Activated CD8-positive, alpha-beta memory T cell treated with anti-CD3 and anti-CD28 coated beads, Interleukin-2, amount 50 U/mL, for 48 hours (primary cell): ENCODE data around the gene GPRIN2.
A peak's percentile ranks its signal among the peaks of the same experiment; 100 is the strongest.
"Not testable (repeated sequence)": the region's sequence is repeated elsewhere in the genome, so short reads cannot be mapped to it uniquely, and the experiment has no call there.

Source experiments
- DNase-seq: peaks from one replicate; pipeline ENCODE4 v3.0.0-alpha.2; 2020

The GPRIN2 gene

GRCh38 chr10:46532256-46532655 is 24.2 kb downstream of the GPRIN2 start:
- not testable (repeated sequence) for DNase-seq

DNA sequence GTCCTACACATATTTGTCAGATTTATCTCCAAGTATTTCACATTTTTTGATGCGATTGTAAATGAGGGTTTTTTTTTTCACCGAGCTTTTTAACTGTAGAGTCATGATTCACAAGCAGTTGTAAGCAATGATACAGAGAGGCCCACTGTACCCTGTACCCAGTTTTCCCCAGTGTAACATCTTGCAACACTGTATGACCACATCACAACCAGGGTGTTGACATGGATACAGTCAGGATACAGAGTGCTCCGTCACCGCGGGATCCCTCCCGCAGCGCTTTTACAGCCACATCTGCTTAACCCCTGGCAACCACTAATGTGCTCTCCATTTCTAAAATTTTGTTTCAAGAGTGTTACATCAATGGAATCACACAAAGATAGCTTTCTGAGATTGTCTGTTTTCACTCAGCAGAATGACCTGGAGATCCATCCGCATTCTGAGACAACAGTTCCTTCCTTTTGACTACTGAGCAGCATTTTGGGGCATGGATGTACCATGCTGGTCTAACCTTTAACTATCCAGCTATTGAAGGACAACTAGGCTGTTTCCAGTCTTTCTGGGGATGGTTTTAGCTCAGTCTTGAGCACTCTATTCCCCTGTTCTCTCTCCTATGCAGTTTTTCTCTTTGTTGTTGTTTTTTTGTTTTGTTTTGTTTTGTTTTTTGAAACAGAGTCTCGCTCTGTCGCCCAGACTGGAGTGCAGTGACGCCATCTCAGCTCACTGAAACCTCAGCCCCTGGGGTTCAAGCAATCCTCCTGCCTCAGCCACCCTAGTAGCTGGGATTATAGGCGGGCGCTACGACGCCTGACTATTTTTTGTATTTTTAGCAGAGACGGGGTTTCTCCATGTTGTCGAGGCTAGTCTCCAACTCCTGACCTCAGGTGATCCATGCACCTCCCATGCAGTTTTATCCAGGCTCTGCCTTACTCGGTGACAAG is 25.9 kb downstream of the GPRIN2 start:
- no peak for DNase-seq

GRCh38 chr10:46529742-46530141 is 26.7 kb downstream of the GPRIN2 start:
- DNase-seq = not testable (repeated sequence)

DNA sequence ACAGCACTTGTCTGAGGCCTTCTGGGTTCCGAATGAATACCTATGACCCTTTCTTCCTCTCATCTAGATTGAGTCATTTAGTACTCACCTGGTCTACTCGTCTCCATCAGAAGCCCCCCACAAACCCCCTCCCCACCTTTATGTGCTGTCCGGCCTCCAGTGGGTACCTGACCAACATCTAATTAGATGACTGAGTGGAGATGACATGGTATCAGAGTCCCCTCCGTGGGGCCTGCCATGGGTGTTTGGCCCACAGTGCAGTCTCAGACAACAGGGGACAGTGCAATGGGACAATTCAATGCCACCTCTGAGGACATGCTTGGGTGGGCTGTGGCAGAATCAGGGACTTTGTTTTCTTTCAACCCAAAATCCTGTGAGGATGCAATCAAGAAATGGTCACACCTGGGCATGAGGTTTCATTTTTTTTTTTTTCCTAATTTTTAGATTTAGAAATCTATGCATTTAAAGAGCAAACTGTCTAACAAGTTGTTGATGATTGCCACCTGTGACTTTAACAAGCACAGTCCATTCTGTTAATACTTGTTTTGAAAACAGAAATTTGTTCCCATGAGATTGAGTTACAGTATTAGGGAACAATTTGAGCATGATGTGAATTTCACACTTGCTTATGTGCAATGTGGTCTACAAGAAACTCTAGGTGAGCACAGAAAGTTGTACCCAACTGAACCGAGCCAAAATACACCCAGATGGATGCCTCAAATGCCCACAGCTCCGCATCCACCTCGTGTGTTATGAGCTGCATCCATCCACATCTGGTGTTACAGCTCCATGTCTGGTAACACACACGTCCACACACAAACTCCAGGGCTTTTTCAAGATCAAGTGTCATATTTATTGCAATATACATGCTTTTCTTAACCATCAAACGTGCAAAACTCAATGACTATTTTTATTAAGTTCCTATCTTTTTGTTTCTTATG is 27.5 kb downstream of the GPRIN2 start:
- peak; percentile 46 for DNase-seq

- DNase-seq = peak; percentile 50
Observed at GRCh38 chr10:46528171-46528671, 28.2 kb downstream of the GPRIN2 start.

DNA sequence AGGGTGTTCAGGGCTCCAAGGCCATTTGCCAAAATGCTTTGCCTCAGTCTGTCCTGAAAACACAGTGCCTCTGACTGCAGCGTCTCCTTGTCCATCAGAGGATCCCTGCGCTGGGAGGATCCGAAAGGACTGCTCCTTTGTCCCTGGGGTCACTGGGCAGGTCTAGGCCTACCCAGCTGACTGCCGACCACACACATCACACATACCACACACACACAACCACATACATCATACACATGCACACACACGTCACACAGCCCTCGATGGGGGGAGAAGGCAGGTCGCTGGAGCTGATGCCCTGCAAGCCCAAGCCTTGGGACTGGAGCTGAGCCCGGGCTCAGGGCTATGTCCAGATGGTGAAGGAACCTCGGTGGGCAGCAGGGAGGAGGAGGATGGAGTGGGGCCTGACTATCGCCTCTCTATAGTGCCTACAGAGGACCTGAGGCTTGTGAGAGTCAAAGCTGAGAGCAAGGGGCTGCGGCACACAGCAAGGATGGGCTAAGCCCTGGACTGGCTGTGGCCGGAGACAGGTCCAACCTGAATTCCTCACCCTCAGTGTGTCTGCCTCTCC is 29.1 kb downstream of the GPRIN2 start:
- DNase-seq = peak; percentile 52

DNA sequence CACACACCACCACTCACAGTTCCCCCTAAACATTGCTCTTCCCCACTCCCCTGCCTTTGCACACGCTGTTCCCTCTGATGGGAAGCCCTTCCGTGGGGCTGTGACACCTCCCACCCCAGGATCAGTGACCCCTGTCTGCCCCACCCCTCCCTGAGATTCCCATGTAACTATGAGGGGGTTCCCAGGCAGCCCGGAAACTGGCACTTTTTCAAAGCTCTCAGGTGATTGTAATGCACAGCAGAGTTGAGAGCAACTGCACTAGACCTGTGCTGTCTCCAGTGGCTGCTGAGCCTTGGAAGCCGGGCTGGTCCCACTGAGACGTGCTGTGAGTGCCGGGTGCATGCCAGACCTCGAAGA is 29.8 kb downstream of the GPRIN2 start:
- DNase-seq = peak; percentile 46

- peak; percentile 40 for DNase-seq
Observed at GRCh38 chr10:46525824-46526681, 30.4 kb downstream of the GPRIN2 start.

GRCh38 chr10:46525177-46525823 is 31.2 kb downstream of the GPRIN2 start:
- DNase-seq = peak; percentile 41

DNA sequence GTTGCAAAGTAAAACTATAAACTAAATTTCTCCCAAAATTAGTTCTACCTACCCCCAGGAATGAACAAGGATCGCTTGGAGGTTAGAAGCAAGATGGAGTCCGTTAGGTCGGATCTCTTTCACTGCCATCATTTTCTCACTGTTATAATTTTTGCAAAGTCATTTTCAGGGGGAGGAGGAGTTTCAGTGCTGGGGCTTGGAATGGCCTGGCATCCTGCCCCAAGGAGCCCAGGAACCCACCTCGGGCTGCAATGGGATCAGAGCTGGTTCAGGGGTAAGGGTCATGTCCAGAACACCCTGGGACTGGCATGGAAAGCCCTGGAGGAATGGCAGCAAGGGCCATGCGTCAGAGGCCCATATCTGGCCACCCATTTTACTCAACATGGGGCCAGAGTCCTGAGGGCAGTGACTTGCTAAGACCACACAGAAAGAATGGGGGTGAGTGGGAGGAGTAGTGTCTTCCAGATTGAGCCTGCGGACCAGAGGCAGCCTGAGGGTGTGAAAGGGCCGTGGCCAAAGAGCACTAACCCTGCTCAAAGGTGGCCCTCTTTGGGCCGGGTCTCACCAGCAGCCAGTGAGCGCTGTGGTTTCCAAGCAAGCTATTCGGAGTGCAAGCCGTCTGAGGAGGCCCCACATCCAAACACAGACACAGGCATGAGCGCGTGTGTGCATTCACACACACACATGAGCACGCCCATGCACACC is 31.8 kb downstream of the GPRIN2 start:
- DNase-seq = peak; percentile 50

GRCh38 chr10:46523962-46524471 is 32.4 kb downstream of the GPRIN2 start:
- peak; percentile 41 for DNase-seq

DNA sequence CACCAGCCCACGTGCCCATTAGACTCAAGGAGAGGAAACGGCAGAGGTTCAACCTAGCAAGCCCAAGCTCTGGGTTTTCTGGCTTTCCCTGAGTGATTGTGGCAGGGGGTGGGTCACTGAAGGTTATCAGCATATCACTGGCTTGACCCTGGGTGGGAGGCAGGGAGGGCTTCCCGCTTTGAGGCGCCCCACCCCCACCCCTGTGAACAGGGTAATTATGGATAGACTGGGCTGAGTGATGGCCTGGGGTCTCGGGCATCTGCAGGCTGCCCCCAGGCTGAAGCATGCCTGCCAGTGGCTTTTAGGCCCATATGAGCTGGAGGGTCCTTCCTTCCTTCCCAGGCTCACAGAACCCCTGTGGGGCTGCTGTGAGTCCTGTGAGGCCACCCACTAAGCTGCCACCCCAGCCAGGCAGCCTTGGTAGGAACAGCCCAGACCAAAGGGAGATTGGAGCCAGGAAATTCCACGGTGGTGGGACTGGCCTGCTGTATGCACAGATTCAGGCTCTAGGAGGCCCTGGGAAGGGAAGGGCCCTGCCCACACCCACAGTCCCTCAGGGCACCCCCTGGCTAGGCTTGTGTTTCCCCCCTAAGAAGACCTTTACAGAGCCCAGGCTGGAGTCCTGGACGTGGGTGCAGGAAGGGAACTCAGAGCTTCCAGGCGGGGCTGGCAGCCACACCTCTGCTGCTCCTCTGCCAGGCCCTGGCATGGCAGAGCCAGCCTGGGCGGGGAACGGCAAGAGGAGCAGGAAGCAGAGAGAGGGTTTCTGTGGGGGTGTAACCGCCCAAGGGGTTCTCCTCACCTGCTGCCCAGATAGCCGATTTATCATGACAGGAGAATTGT is 33.1 kb downstream of the GPRIN2 start:
- DNase-seq = peak; percentile 47

DNA sequence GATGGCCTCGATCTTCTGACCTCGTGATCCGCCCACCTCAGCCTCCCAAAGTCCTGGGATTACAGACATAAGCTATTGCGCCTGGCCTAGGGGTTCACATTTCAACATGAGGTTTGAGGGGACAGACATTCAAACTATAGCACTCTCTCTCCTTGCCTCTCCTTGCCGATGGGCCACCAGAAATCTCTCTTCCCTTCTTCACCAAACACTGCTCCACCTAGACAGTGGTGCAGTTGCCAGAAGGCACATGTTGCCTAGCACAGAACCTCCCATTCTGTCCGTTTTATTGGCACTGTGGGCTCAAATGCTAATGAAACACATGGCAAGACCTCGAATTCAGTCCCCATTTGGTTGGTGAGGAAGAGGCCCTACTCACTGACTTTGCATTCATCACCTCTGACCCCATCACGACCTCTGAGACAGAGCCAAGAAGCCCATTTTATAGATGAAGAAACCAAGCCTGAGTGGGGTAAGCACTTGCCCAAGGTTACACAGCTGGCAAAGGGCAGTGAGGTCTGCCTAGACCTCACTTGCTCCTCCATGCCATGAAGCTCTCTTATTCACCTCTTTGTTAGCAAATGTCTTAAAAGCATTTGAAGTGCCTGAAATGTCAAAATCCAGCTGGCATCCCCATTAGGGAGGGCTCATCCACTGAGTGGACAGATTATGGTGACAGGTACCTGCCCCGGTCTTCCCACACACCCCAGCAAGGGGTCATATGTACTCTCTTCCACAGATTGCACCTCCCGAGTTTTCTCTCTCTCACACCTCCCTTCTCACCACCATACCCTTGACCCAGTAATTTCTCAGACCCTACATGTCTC is 34.0 kb downstream of the GPRIN2 start:
- DNase-seq = peak; percentile 36

- peak; percentile 49 for DNase-seq
Observed at GRCh38 chr10:46520941-46521340, 35.5 kb downstream of the GPRIN2 start.

DNA sequence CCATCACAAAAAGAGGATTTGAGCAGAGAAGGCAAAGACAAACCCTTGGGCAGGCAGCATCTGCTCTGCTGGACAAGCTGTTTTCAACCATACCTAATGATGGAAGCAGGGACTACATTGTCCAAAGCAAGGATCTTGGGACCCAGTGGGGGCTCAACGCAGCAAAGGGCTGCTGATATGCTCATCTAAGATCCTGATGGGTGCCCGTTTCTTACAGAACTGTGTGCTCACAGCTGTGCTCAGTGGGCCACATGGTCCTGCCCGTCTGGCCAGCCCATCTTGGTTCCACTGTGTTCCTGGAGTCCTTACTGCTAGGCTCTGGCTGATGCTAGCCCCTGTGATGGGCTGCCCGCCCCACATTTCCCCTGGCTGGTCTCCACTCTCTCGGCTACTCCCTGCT is 36.1 kb downstream of the GPRIN2 start:
- DNase-seq = peak; percentile 48

DNA sequence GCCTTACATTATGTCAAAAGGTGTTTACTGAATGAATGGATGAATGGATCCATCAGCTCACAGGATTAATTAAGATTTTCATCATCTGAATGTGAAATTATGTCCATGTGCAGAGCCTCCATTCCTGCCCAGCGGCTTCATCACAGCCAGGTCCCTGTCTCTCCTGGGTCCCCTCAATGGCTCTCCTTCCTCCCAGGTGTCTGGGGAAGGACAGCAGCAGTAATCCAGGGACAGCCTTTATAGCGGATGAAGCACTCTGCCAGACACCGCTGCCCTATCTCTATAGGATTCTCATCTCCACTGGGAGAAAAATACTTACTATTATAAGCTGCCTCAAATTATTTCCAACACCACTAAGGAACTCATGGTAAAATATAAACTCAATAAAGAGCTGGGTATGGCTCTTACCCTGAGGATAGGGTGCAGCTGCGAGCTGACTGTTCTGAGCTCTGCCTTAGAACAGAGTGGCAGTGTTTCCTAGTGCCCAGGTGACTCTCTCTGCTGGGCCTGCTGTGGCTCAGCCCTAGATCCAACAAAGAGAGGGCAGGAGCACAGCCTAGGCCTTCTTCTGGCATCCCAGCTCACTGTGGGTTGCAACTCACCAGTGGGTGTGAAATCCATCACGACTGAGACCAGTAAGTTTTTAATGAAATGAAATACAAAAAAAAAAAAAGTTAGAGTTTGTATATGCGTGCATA is 38.3 kb downstream of the GPRIN2 start:
- peak; percentile 25 for DNase-seq

DNA sequence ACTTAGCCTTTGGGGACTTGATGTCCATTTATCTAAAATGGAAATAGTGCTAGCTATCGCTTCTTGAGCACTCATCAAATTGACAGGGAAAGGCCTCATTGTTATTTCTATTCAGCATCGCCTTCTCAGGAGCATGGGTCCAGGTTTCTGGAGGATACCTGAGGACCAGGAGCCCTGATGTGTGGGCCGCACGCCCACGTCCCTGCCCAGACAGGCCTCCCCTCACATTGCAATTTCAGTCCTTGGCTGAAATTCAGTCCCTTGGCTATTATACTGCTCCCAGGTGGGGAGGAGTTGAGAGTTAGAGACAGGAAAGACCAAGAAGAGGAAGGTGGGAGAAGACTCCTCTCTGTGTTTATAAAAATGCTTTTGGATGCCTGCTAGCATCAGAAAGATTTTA is 38.9 kb downstream of the GPRIN2 start:
- peak; percentile 15 for DNase-seq
